H9 (cell line): ENCODE measurements around the gene EEF2KMT. TPM values are rescaled to one million over a fixed set of nuclear protein-coding genes. Genes with fewer than 3 reads are reported as not detected.

Experiments used
- DNase-seq: peaks from one replicate; pipeline ENCODE4 v3.0.0-alpha.2; 2017
- H2AFZ ChIP-seq: one replicate; pipeline ENCODE4 v1.6.1; 2013; ENCODE audit warnings: mild to moderate bottlenecking, low read length, control low read depth, moderate library complexity
- H2AK5ac ChIP-seq: 2 replicates; pipeline ENCODE4 v1.6.1; 2013; ENCODE audit warnings: low read length, control low read depth, mixed read lengths; ENCODE audit not compliant: insufficient read length
- H2BK120ac ChIP-seq: one replicate; pipeline ENCODE4 v1.6.1; 2013; ENCODE audit warnings: low read depth, mild to moderate bottlenecking, low read length, control low read depth, inconsistent platforms; ENCODE audit not compliant: poor library complexity, severe bottlenecking
- H2BK12ac ChIP-seq: 2 replicates; pipeline ENCODE4 v1.6.1; 2013; ENCODE audit warnings: low read length, control low read depth, mixed read lengths, low read depth; ENCODE audit not compliant: insufficient read length
- H2BK15ac ChIP-seq: 2 replicates; pipeline ENCODE4 v1.6.1; 2013; ENCODE audit warnings: low read depth, low read length, control low read depth
- H2BK20ac ChIP-seq: one replicate; pipeline ENCODE4 v1.6.1; 2013; ENCODE audit warnings: low read depth, mild to moderate bottlenecking, low read length, control low read depth, inconsistent platforms; ENCODE audit not compliant: poor library complexity, severe bottlenecking
- H2BK5ac ChIP-seq: 2 replicates; pipeline ENCODE4 v1.6.1; 2013; ENCODE audit warnings: low read length, control low read depth, mixed read lengths; ENCODE audit not compliant: insufficient read length
- H3K14ac ChIP-seq: 2 replicates; pipeline ENCODE4 v1.6.1; 2013; ENCODE audit warnings: low read length, control low read depth; ENCODE audit not compliant: insufficient read depth
- H3K18ac ChIP-seq: 2 replicates; pipeline ENCODE4 v1.6.1; 2013; ENCODE audit warnings: low read depth, mild to moderate bottlenecking, mixed read lengths, low read length, control low read depth; ENCODE audit not compliant: insufficient read length
- H3K23ac ChIP-seq: 2 replicates; pipeline ENCODE4 v1.6.1; 2013; ENCODE audit warnings: low read length, control low read depth, mixed read lengths, low read depth; ENCODE audit not compliant: insufficient read length
- H3K23me2 ChIP-seq: 2 replicates; pipeline ENCODE4 v1.6.1; 2013; ENCODE audit warnings: low read depth, mild to moderate bottlenecking, mixed read lengths, low read length, control low read depth; ENCODE audit not compliant: insufficient read length, poor library complexity, severe bottlenecking
- H3K27ac ChIP-seq: 2 replicates; pipeline ENCODE4 v1.5.1; 2013; ENCODE audit warnings: low read length, control low read depth, mixed read lengths, low read depth; ENCODE audit not compliant: insufficient read length
- H3K27me3 ChIP-seq: 2 replicates; pipeline ENCODE4 v1.6.1; 2013; ENCODE audit warnings: low read length, control low read depth, inconsistent platforms; ENCODE audit not compliant: insufficient read depth
- H3K4ac ChIP-seq: 2 replicates; pipeline ENCODE4 v1.6.1; 2013; ENCODE audit warnings: low read depth, mild to moderate bottlenecking, control low read depth, inconsistent platforms, low read length, moderate library complexity
- H3K4me1 ChIP-seq: 2 replicates; pipeline ENCODE4 v1.6.1; 2013; ENCODE audit warnings: low read length, control low read depth, inconsistent platforms; ENCODE audit not compliant: insufficient read depth
- H3K4me2 ChIP-seq: 2 replicates; pipeline ENCODE4 v1.6.1; 2013; ENCODE audit warnings: low read length, control low read depth, mixed read lengths; ENCODE audit not compliant: insufficient read length, insufficient read depth
- H3K56ac ChIP-seq: 2 replicates; pipeline ENCODE4 v1.6.1; 2013; ENCODE audit warnings: low read depth, mild to moderate bottlenecking, mixed read lengths, low read length, control low read depth; ENCODE audit not compliant: insufficient read length
- H3K79me1 ChIP-seq: 2 replicates; pipeline ENCODE4 v1.6.1; 2013; ENCODE audit warnings: low read depth, mild to moderate bottlenecking, moderate library complexity, low read length, control low read depth, inconsistent platforms; ENCODE audit not compliant: insufficient read depth, poor library complexity, severe bottlenecking
- H3K79me2 ChIP-seq: 2 replicates; pipeline ENCODE4 v1.6.1; 2013; ENCODE audit warnings: low read length, control low read depth, inconsistent platforms; ENCODE audit not compliant: insufficient read depth
- H3K9ac ChIP-seq: 2 replicates; pipeline ENCODE4 v1.6.1; 2013; ENCODE audit warnings: low read length, control low read depth, mixed read lengths; ENCODE audit not compliant: insufficient read length; ENCODE audit errors: extremely low read depth
- H3K9me3 ChIP-seq: one replicate; pipeline ENCODE4 v1.6.1; 2013; ENCODE audit warnings: low read depth, low read length, inconsistent platforms; ENCODE audit not compliant: control insufficient read depth
- H3T11ph ChIP-seq: one replicate; pipeline ENCODE4 v1.6.1; 2013; ENCODE audit warnings: mild to moderate bottlenecking, low read length, control low read depth, inconsistent platforms
- H4K20me1 ChIP-seq: one replicate; pipeline ENCODE4 v1.6.1; 2013; ENCODE audit not compliant: control insufficient read depth, insufficient read length, insufficient read depth
- H4K5ac ChIP-seq: 2 replicates; pipeline ENCODE4 v1.6.1; 2013; ENCODE audit warnings: low read depth, mild to moderate bottlenecking, mixed read lengths, low read length, control low read depth; ENCODE audit not compliant: insufficient read length
- H4K8ac ChIP-seq: replicated peaks from 2 replicates; pipeline ENCODE4 v1.6.1; 2013; ENCODE audit warnings: low read length, control low read depth, mixed read lengths, low read depth; ENCODE audit not compliant: insufficient read length
- H4K91ac ChIP-seq: 2 replicates; pipeline ENCODE4 v1.6.1; 2013; ENCODE audit warnings: low read depth, mild to moderate bottlenecking, moderate library complexity, mixed read lengths, low read length, control low read depth; ENCODE audit not compliant: insufficient read length
- H3K27ac Mint-ChIP-seq, 3 experiments: 2 replicates in 2 of 3; 3 replicates in 1 of 3; pipeline ENCODE4 v1.8.0; 2020 to 2021; ENCODE audit warnings: mixed read lengths in 3 of 3, mild to moderate bottlenecking in 1 of 3, moderate library complexity in 1 of 3
- H3K27me3 Mint-ChIP-seq: 2 replicates; pipeline ENCODE4 v1.8.0; 2021; ENCODE audit warnings: low read depth, mild to moderate bottlenecking, moderate library complexity, mixed read lengths
- H3K36me3 Mint-ChIP-seq, 3 experiments: 2 replicates in 2 of 3; 3 replicates in 1 of 3; pipeline ENCODE4 v1.8.0; 2020 to 2021; ENCODE audit warnings: low read depth in 3 of 3, mixed read lengths in 3 of 3; ENCODE audit not compliant: insufficient read depth in 1 of 3
- H3K4me1 Mint-ChIP-seq, 2 experiments: 2 replicates each; pipeline ENCODE4 v1.8.0; 2020; ENCODE audit warnings: mixed read lengths in 2 of 2
- H3K4me3 Mint-ChIP-seq, 2 experiments: 2 replicates in 1 of 2; 3 replicates in 1 of 2; pipeline ENCODE4 v1.8.0; 2020 to 2021; ENCODE audit warnings: mild to moderate bottlenecking in 2 of 2, mixed read lengths in 2 of 2, moderate library complexity in 1 of 2
- H3K9me3 Mint-ChIP-seq, 2 experiments: 2 replicates in 1 of 2; 3 replicates in 1 of 2; pipeline ENCODE4 v1.8.0; 2020; ENCODE audit warnings: mild to moderate bottlenecking in 2 of 2, mixed read lengths in 2 of 2, moderate library complexity in 1 of 2
- CTCF ChIP-seq: fragments of 200-600 bp; sonication (generic); conservative IDR thresholded peaks from 3 replicates; pipeline ENCODE4 v1.8.0; 2021; ENCODE audit warnings: antibody characterized with exemption, mild to moderate bottlenecking
- WGBS: extraction: QIAGEN DNeasy Blood & Tissue Kit; methylation state at CpG from one replicate; pipeline ENCODE4 v1.1.7; 2013; ENCODE audit warnings: missing lambda C conversion rate, low lambda C conversion rate, mixed read lengths; ENCODE audit not compliant: insufficient read length; ENCODE audit errors: extremely low coverage; 5-methylcytosine and 5-hydroxymethylcytosine counted together
- total RNA-seq: library from RNA; stranded (reverse); gene quantifications from 2 replicates; pipeline ENCODE4 v1.2.1, GENCODE V29; 2021

The EEF2KMT gene
- total RNA-seq, 1 experiment from 2014 or later = 16.4 TPM

GRCh38 chr16:5071681-5072333 lies 25.8 kb downstream of the EEF2KMT start, which contains the start of gene ALG1:
Gene ALG1, plus strand, starts transcription at chr16:5071843. Its CDS starts 7 bp downstream, at chr16:5071850.
- no peak within 1 kb of the TSS for H2BK5ac ChIP-seq
- no peaks in the 10 kb centered on the region for H3K27me3 ChIP-seq
- Mint-ChIP-seq H3K4me3 (peak within 1 kb of the TSS; percentile 92 to 96), H3K36me3 (peaks cover 13 to 25% (median 22%) of the 10 kb centered on the region in 3 experiments; a peak in 6 of 7 replicates), H3K4me1 (peaks cover 17 to 20% of the 10 kb centered on the region in 2 experiments), H3K9me3 (no peaks in the 10 kb centered on the region; a peak in 2 of 5 replicates), H3K27me3 (no peaks in the 10 kb centered on the region; the same call in 1 of the 2 replicates), H3K27ac (peak within 1 kb of the TSS; percentile 63 to 99 (median 98); a peak in 6 of 7 replicates)
- no peak within 1 kb of the TSS for H2BK120ac ChIP-seq
- H3K4ac ChIP-seq = no peak within 1 kb of the TSS
- no CpG with 5 or more reads among the region's 53 CpGs for WGBS
- no peak within 1 kb of the TSS for H4K91ac ChIP-seq
- H4K5ac ChIP-seq = peak within 1 kb of the TSS; percentile 46
- no peak within 1 kb of the TSS for H4K8ac ChIP-seq
- peak within 1 kb of the TSS; percentile 6 for H3K18ac ChIP-seq
- H2AK5ac ChIP-seq = no peak within 1 kb of the TSS
- peak within 1 kb of the TSS; percentile 47 for H3K9ac ChIP-seq
- peak within 1 kb of the TSS; percentile 89 for H3K4me2 ChIP-seq
- H3T11ph ChIP-seq = no peak within 1 kb of the TSS
- TF ChIP-seq CTCF = no peak
- peaks cover 7% of the 10 kb centered on the region for H3K23me2 ChIP-seq
- H3K56ac ChIP-seq = no peak within 1 kb of the TSS
- no peak within 1 kb of the TSS for H2BK12ac ChIP-seq
- H4K20me1 ChIP-seq = no peaks in the 10 kb centered on the region
- H3K23ac ChIP-seq = no peak within 1 kb of the TSS
- H3K4me1 ChIP-seq = no peaks in the 10 kb centered on the region
- H2BK20ac ChIP-seq = no peak within 1 kb of the TSS
- no peak within 1 kb of the TSS for H3K27ac ChIP-seq
- no peak within 1 kb of the TSS for H2AFZ ChIP-seq
- H3K79me1 ChIP-seq = peaks cover 4% of the 10 kb centered on the region
- peaks cover 5% of the 10 kb centered on the region; the same call in 1 of the 2 replicates for H3K79me2 ChIP-seq
- H3K14ac ChIP-seq = peak within 1 kb of the TSS; percentile 13; the same call in 1 of the 2 replicates
- no peaks in the 10 kb centered on the region for H3K9me3 ChIP-seq
- DNase-seq = peak; percentile 86
- no peak within 1 kb of the TSS for H2BK15ac ChIP-seq
